Measurements from ENCODE around the gene NCKAP5. TPM values are rescaled to one million over a fixed set of nuclear protein-coding genes. Genes with fewer than 3 reads are reported as not detected.

The NCKAP5 gene
- polyA plus RNA-seq, 2 of the 4 experiments (the other 2 are of a cell fraction): 3.0 to 4.1 TPM

DNA sequence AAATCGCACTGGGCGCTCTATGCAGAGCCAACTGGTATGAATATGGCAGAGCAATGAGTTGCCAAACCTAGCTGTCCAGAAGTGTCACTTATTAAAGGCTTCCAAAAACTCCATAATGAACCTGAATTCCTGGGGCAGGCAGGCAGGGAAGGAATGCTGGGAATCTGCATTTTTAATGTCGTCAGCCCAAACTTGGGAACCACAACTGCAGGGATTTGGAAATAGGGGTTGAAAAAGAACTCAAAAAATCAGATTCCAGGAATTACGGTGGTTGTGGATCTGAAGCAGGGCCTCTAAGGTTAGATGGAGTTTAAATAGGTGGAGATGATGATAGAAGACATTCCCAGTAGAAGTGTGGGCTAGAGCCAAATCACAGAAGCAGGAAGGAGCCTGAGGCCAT, 15.0 kb downstream of the NCKAP5 start (continued):
- TF ChIP-seq HES2 (IDR thresholded peaks at IDR 0.05): no peak
- no peak for TF ChIP-seq FOSL2 (IDR thresholded peaks at IDR 0.05)
- no peak for TF ChIP-seq FOSL2 (CRISPR knock-in tag; IDR thresholded peaks at IDR 0.05)
- no peak for TF ChIP-seq HOXA7 (CRISPR knock-in tag; IDR thresholded peaks at IDR 0.05)

GRCh38 chr2:133552821-133553220, 15.4 kb downstream of the NCKAP5 start:
- FAIRE-seq (no peak), ATAC-seq (no peak), DNase-seq (ENCODE audit: low read depth in 1 of 2, low spot score in 1 of 2) (no peak)
- Histone ChIP-seq H3K4me3 (no peak overlapping the region), H3K27ac (no peak overlapping the region), H3K4me2 (no peak overlapping the region), H3K4me1 (no peaks in the 10 kb centered on the region), H3K9me3 (no peaks in the 10 kb centered on the region)
- 43% methylated on average over 2 of the region's 2 CpGs for WGBS (ENCODE audit: missing lambda C conversion rate)
- TF ChIP-seq JUNB (IDR thresholded peaks at IDR 0.05): no peak
- TF ChIP-seq MAX (IDR thresholded peaks at IDR 0.05): no peak
- no peak for TF ChIP-seq FOSB (CRISPR knock-in tag; IDR thresholded peaks at IDR 0.05)
- no peak for TF ChIP-seq TP53 (CRISPR knock-in tag; IDR thresholded peaks at IDR 0.05)
- TF ChIP-seq, protein P1, sequence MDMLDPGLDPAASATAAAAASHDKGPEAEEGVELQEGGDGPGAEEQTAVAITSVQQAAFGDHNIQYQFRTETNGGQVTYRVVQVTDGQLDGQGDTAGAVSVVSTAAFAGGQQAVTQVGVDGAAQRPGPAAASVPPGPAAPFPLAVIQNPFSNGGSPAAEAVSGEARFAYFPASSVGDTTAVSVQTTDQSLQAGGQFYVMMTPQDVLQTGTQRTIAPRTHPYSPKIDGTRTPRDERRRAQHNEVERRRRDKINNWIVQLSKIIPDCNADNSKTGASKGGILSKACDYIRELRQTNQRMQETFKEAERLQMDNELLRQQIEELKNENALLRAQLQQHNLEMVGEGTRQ (IDR thresholded peaks at IDR 0.05): no peak
- TF ChIP-seq SMC3 (IDR thresholded peaks at IDR 0.05): no peak
- no peak for TF ChIP-seq ATOH8 (CRISPR knock-in tag; IDR thresholded peaks at IDR 0.05; ENCODE audit: low read depth)
- TF ChIP-seq, protein P2, sequence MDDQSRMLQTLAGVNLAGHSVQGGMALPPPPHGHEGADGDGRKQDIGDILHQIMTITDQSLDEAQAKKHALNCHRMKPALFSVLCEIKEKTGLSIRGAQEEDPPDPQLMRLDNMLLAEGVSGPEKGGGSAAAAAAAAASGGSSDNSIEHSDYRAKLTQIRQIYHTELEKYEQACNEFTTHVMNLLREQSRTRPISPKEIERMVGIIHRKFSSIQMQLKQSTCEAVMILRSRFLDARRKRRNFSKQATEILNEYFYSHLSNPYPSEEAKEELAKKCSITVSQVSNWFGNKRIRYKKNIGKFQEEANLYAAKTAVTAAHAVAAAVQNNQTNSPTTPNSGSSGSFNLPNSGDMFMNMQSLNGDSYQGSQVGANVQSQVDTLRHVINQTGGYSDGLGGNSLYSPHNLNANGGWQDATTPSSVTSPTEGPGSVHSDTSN (IDR thresholded peaks at IDR 0.05): no peak
- TF ChIP-seq CHD2 (IDR thresholded peaks at IDR 0.05; ENCODE audit: low read length, partially characterized antibody): no peak
- no peak for TF ChIP-seq ESRRA (IDR thresholded peaks at IDR 0.05; ENCODE audit: borderline replicate concordance, low read length)
- ChIA-PET CTCF (no interaction called here), POLR2A (no interaction called here)

GRCh38 chr2:133541797-133542196, 26.5 kb downstream of the NCKAP5 start:
- Histone ChIP-seq H3K9me3 (no peaks in the 10 kb centered on the region), H3K4me1 (no peaks in the 10 kb centered on the region), H3K4me3 (no peak overlapping the region), H3K27ac (no peak overlapping the region), H3K4me2 (no peak overlapping the region)
- TF ChIP-seq MYC (IDR thresholded peaks at IDR 0.05; ENCODE audit: borderline replicate concordance, low read length): no peak
- TF ChIP-seq SMC3 (IDR thresholded peaks at IDR 0.05): no peak
- no peak for TF ChIP-seq TP53 (CRISPR knock-in tag; IDR thresholded peaks at IDR 0.05)
- TF ChIP-seq PHF8 (IDR thresholded peaks at IDR 0.05; ENCODE audit: borderline replicate concordance, low read depth): no peak
- TF ChIP-seq FOSL2 (IDR thresholded peaks at IDR 0.05): no peak
- TF ChIP-seq FOSL2 (CRISPR knock-in tag; IDR thresholded peaks at IDR 0.05): no peak
- no peak for TF ChIP-seq FOSB (CRISPR knock-in tag; IDR thresholded peaks at IDR 0.05)
- no peak for TF ChIP-seq EHMT2 (IDR thresholded peaks at IDR 0.05; ENCODE audit: low read depth)
- TF ChIP-seq RCOR1 (IDR thresholded peaks at IDR 0.05; ENCODE audit: low read depth, low read length): no peak
- no peak for TF ChIP-seq CBX2 (IDR thresholded peaks at IDR 0.05; ENCODE audit: borderline replicate concordance, low read depth)
- TF ChIP-seq SREBF2 (IDR thresholded peaks at IDR 0.05): no peak
- TF ChIP-seq BCL3 (IDR thresholded peaks at IDR 0.05): no peak
- TF ChIP-seq NPAS2 (CRISPR knock-in tag; IDR thresholded peaks at IDR 0.05; ENCODE audit: borderline replicate concordance): no peak
- TF ChIP-seq REST (IDR thresholded peaks at IDR 0.05): no peak
- no peak for TF ChIP-seq CBX8 (IDR thresholded peaks at IDR 0.05)
- TF ChIP-seq, protein P3, sequence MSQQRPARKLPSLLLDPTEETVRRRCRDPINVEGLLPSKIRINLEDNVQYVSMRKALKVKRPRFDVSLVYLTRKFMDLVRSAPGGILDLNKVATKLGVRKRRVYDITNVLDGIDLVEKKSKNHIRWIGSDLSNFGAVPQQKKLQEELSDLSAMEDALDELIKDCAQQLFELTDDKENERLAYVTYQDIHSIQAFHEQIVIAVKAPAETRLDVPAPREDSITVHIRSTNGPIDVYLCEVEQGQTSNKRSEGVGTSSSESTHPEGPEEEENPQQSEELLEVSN (IDR thresholded peaks at IDR 0.05; ENCODE audit: borderline replicate concordance, low read depth): no peak
- ATAC-seq: no peak
- FAIRE-seq: no peak
- no peak for DNase-seq (ENCODE audit: low read depth in 1 of 2, low spot score in 1 of 2)
- CTCF ChIA-PET: interaction anchor here (0.8 to 1.3 kb wide), 3 partner anchors 17 to 29 kb away, joined by 3 to 5 read pairs (median 3); no protein-coding TSS in a partner anchor
- POLR2A ChIA-PET: no interaction called here
- 47% methylated on average over 3 of the region's 3 CpGs for WGBS (ENCODE audit: missing lambda C conversion rate)

Measured in A549 (cell line).